ENCODE data around the gene DEPP1.
"Not testable (repeated sequence)": the region's sequence is repeated elsewhere in the genome, so short reads cannot be mapped to it uniquely, and the experiment has no call there.

Gene DEPP1, protein sequence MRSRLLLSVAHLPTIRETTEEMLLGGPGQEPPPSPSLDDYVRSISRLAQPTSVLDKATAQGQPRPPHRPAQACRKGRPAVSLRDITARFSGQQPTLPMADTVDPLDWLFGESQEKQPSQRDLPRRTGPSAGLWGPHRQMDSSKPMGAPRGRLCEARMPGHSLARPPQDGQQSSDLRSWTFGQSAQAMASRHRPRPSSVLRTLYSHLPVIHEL

DNA sequence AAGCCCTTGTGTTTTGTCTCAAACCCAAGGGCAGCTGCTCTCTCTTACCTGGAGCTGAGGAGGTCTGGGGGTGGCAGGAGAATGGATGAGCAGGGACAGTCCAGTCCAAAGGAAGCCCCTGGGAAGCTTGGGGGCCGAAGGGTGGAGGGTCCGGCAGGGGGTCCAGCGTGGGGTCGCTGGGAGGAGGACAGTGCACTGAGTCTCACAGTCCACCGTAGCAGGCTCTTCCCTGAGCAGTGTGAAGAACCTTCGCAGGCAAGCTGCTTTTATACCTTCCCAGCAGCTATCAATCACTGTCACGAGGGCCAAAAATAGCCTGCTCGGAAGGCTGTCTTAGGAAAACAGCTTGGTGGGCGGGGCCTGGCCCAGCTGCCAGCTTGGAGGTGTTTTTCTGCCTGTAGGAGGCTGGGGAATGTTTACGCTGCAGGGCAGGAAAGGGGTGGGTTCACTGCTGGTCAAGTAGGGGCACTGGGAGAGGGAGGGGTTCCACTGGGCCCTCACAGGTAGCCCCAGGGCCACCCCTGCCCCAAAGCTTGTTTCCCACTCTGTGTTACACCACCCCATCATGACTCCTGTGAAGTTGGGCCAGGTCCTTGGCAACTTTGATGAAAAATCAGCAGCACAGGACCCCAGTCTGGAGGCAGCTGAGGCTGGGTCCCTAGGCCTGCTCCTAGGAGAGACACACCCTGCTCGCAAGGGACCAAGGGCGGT, at the start of gene DEPP1:
TSS of gene DEPP1 (minus strand) at position 240 of the 711 bp plus-strand sequence. CDS start 779 bp downstream, outside the sequence.
- peak; percentile 88 for DNase-seq

DNA sequence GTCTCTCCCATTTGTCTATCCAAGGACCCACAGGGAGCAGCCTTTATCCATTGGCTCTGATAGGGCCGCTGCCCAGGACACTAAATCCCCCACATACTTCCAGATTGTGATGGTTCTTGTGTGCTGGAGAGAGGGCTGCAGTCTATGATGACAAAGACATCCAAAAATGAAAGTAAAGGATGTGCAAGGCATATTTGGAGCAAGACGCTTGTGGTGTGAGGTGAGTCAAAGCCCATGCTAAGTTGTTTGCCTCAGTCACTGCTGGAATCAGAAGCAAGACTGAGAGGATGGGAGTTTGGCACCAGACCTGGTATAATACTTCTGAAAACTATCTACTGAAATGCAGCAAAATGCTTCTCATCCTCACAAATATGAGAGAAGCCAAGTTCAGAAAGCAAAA, 44.8 kb upstream of the DEPP1 start:
- DNase-seq, result no peak

DNA sequence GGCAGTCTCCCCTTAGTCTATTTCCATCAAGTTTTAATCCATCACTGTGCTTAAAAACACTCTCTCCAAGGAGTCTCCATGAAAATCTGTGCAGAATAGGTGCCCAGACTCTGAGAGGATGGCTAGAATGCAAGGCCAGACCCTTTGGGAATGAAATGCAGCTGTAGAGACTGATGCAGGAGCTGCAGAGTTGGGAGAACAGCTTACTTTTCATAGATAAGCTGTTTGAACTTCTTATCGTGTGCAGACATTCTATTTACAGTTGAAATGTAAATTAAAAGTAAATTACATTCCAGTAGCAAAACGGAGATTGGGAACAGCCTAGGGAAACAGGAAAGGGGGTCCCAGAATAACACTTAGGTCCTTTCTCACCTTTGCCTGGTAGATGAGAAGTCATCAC, 37.0 kb upstream of the DEPP1 start:
- no peak for DNase-seq

DNA sequence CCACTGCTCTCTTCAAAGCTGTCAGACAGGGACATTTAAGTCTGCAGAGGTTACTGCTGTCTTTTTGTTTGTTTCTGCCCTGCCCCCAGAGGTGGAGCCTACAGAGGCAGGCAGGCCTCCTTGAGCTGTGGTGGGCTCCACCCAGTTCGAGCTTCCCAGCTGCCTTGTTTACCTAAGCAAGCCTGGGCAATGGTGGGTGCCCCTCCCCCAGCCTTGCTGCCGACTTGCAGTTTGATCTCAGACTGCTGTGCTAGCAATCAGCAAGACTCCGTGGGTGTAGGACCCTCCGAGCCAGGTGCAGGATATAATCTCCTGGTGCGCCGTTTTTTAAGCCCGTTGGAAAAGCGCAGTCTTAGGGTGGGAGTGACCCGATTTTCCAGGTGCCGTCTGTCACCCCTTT, 35.9 kb upstream of the DEPP1 start:
- DNase-seq, result not testable (repeated sequence)

DNA sequence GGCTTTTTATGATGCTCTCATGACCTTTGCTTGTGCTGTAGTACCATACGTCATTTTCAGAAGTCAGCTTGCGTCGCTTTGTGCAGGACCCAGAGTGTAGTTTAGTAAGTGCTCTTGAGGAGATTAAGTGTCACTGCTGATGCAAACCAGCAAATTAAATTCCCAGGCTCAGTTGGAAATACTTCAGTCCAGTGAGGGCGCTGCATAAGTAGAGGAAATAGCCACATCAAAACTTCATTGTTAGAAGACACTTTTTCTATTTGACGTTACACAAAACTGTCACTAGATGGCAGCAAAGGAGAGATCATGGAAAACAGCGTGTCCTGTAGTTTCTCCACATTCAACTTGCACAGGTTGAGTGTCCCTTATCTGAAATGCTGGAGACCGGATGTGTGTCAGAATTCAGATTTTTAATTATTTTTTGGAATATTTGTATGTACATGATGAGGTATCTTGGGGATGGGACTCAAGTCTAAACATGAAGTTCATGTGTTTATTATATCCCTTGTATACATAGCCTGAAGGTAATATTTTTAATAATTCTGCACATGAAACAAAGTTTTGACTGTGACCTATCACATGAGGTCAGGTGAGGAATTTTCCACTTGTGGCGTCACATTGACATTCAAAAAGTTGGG, 30.0 kb upstream of the DEPP1 start:
- DNase-seq, result peak; percentile 43

DNA sequence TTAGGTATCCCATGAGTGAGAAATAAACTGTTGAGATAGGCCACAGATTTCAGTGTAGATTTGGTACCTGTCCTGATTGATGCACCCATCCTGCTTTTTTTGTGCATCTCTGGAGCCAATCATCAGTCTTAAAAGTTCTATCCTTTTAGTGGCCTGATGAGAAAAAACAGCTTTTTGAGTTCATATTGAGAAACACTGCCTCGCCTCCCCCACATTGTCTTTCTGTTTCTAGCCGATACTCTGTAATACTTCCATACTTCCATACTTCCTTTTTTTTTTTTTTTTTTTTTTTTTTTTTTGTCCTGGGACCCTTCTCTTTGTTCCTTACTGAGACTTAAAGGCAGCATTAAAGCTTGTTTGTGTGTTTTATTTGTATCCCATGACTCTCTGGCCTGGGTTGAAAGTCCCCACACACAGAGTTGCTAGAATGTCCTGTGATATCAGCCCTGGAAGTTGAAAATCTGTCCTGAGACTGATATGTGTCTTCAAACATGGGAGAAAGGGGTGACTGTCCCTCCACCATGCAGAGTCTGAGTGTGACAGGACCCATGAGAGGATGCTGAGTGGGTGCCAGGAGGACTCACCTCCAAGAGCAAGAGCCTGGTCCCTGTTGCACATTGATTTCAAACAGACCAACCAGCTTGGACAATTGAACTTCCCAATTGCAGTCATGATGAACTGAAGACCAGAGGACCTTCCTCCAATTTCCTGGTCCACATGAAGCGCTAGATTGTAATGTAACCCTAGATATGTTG, 27.8 kb upstream of the DEPP1 start:
- no peak for DNase-seq

DNA sequence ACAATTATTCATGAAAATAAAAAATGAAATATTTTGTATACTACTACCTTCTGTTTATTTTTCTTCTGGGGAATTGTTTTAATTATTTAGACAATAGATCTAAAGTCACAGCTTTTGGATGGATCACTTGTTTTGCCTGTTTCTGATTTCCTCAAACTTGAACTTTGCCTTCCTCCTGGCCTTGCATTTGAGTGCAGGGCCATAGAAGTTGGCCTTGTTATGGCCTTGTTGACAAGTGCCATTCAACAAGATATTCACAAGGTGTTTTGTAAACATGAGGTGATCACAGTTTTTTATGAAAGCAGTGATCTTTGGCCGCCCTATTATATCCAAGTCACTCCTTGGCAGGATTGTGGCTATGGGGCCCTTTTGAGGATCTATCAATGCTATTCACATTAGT, 26.7 kb upstream of the DEPP1 start:
- DNase-seq, result no peak

DNA sequence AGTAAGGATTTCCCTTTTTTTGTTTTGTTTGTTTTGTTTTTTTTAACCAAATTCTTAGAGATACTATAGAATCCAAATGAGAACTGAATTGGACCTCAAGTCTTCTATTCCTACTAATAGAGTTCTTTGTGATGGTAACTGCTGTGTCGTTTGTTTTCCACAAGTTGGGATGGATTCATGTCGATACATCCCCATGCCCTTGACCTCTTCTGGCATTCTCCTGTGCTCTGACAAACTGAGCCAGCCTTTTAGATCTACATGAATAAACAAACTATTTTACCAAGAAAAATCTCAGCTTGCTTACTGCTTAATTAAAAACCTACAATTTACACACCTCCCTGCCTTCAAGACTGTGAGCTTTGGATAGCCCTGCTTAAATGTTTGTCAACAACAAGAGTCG, 26.1 kb upstream of the DEPP1 start:
- no peak for DNase-seq

DNA sequence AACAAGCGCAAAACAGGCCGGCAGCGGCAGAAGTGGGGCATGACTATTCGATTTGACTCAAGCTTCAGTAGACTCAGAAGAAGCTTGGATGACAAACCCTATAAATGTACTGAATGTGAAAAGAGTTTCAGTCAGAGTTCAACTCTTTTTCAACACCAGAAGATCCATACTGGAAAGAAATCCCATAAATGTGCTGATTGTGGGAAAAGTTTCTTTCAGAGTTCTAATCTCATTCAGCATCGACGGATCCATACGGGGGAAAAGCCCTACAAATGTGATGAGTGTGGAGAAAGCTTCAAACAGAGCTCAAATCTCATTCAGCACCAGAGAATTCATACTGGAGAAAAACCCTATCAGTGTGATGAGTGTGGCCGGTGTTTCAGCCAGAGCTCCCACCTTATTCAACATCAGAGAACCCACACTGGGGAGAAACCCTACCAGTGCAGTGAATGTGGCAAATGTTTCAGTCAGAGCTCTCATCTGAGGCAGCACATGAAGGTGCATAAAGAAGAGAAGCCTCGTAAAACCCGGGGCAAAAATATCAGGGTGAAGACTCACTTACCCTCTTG, 24.9 kb upstream of the DEPP1 start:
- DNase-seq, result no peak

DNA sequence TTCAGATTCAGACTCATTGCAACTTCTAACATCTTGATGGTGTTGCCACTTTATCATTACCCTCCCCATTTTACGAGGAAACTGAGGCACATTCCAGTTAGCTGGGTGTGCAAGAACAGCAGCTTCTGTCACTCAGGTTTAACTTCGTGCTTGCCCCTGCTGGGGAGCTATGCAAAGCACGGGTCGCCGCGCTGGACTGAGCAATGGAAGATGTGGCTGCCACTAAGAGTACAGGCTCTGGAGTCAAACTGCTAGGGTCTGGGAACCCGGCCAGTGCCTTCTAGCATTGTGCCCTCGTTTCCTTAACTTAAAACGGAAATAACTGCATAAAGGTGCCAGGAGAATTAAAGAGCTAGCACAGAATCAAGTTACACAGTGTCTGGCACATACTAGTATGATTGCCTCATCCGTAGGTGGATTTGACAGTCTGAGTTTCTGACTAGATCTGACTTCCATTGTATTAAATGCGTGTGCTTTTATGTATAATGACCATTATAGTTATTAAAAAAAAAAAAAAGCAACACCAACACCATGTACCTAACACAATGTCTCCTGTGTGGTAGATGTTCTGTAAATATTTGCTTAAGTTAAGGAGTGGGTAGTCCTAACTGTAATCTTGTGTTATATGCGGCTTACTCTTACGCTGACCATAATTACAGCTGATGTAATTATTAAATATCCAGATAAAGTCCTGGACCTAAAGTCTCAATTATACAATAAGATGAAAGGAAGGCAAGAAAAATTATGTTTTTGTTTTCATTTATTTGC, 23.0 kb upstream of the DEPP1 start:
- DNase-seq, result peak; percentile 79

DNA sequence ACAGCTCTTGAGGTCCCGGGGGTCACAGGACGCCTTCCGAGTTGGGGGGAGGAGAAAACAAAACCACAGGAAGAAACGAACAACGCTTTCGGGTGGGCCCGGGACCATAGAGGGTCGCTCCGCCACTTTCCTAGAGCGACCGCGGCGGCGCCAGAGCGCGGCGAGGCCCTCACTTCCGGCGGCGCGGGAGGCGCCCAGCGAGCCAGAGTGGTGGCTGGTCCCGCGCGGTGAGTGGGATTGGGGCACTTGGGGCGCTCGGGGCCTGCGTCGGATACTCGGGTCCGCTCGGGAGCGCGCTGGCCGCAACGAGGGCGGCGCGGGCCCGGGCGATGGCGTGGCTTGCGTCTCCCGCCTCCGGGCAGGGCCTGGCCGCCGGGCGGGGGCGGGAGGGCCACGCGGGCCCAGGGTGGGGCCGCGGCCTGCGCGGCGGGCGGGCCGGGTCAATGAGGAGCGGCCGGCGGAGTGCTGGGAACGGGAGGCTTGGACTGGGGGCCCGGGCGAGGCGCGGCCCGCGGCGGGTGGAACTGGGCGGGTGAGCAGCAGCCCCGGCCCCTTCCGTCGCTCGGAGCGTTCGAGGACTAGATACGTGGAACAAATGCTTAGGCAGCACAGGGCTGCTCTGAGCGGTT, 22.3 kb upstream of the DEPP1 start, which contains the start of gene ZNF22:
TSS of gene ZNF22 (plus strand) at position 172 of the 629 bp plus-strand sequence. CDS start 2,446 bp downstream, outside the sequence.
- DNase-seq, result peak; percentile 90

DNA sequence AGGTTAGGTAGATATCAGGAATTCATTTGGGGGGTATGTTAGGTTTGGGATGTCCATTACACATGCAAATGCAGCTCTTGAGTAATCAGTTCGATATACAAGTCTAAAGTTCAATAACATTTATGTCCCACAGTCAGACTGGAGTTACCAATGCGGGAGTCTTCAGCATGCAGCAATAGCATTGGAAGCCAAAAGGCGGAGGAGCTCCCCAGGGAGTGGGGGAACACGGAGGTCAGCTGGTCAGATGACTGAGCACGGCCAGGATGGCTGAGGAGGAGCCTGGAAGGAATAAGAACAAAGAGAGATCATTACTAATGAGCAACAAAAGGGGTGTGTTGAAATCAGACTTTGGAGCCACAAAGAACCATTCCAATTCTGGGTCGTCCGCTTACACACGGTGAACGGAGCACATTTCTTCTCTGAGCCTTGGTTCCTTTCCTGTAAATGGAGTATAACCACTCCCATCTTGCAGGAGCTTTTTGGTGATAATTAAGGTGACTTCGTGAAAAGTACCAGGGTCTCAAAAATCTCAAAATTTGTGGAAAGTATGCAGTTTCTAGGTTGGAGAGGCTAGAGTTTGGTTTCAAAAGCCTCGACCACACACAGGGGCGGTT, 21.6 kb upstream of the DEPP1 start:
- peak; percentile 61 for DNase-seq

DNA sequence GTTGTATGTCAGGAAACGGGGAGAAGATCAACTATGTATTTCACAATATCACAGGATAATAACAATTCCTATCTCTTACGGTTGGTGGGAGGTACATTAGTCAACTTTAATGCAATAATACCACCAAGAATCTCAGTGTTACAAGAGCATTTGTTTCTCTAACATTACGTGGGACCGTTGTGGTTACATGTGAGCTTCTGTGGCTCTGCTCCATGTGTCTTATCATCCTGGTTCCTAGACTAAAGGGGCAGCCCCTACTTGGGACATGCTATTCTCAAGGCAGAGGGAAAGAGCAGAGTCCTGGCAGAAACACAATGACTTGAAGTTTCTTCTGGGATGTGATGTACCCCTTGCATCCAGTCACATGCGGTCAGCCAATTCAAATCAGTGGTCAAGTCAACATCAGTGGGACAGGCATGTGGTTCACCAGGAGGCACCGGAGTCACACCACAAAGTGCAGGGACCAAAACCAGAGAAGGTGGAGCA, 19.6 kb upstream of the DEPP1 start:
- peak; percentile 34 for DNase-seq

DNA sequence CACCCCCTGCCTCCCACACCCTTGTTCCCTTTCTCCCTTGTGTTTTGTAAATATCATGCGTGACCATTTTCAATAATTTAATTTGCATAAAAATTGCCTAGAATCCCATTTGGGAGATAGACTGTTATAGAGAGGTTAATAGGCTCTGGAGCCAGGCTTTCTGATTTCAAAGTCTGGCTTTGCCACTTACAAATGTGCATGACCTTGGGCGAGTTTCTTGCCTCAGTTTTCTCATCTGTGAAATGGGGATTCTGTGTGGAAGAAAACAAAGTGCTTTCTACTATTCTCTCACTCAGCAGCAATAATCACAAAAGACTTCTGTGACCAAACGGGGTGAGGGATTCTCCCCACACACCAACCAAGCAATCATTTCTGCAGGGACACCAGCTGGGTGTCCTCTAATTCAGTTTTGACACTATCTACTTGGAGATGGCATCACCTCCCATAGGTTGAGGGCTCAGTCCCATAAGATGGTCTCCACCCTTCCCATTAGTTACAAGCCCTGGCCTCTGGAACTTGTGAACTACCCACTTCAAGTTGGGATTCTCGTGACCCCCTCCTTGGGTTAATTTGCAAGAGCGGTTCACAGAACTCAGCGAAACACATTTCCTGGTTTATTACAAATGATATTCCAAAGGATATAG, 18.6 kb upstream of the DEPP1 start:
- no peak for DNase-seq

DNA sequence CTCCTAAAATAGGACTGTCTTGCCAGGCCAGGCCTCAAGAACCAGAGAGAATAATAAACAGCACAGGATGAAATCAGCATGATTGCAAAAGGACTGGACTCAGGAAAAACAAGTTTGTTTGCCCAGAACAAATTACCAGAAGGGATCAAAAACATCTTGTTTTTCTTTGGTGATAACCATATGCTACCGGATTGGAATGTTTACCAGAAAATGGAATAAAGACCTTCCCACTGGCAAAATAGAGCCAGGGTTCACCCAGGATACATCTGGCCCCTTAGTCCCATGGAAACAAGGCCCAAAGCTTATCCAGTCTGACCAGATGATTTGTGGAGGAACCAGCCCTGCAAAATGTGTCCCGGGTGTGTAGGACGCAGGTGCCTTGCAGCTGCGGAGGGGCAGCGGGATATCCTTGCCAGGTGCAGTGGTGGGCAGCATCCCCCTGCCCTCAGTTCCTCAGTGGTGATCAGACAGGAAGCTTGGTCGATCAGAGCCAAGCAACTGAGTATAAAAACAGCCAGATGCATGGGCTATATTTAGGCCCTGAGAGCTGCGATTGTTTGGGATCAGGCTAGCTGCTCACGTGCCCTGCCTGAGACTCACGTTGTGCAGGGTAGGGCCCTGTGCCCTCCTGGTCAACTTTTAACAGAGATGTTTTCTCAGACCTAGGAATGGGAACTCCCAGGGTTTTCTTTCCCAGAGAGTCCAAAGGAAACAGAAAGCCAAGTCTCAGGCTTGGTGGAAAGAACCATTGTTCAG, 17.5 kb upstream of the DEPP1 start:
- peak; percentile 49 for DNase-seq

DNA sequence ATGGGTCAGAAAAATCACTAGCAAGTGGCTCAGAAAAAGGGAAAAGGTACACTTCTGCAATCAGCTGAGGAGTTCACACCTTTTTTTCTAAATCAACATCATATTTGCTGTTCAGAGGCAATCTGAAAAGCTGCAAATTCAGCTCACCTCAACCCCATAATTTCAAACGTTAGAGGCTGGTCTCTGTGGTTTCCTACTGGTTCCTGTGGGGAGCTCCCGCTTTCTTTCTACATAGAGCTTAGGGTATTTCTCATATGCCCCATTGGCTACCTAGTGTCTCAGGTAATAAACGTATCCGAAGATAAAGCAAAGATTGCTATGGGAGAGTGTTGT, 16.9 kb upstream of the DEPP1 start:
- no peak for DNase-seq

DNA sequence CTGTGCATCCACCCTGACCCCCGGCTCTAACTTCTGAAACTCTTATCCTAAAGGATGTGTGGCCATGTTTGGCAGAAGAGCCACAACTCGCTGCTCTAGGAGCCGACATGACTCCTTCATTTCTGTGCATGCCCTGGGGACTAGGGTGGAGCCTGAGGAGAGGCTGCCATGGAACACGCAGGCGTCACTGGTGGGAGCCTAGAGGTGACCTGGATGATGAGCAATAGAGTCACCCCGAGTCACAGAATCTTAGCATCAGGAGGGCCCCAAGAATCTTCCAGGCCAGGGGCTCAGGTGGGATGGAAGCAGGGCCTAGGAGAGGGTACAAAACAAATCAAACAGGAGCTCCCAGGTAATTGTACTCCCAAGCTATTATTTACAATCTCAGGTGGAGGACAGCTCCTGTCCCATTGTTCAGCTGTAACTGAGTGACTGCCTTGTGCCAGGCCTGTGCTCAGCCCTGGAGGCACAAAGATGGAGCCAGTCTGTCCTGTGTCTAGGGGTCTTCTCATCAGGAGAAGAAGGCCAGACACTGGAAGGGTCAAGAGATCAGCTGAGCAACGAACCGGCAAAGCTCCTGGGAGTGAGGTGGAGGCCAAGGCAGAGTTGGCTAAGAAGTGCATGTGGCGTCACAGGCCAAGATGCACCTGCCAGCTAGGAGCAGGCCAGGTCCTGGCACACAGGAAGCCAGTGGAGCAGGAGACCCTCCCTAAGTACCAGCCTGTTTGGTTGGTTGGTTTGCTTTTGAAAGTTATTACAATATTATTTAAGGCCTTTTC, 16.3 kb upstream of the DEPP1 start:
- no peak for DNase-seq

DNA sequence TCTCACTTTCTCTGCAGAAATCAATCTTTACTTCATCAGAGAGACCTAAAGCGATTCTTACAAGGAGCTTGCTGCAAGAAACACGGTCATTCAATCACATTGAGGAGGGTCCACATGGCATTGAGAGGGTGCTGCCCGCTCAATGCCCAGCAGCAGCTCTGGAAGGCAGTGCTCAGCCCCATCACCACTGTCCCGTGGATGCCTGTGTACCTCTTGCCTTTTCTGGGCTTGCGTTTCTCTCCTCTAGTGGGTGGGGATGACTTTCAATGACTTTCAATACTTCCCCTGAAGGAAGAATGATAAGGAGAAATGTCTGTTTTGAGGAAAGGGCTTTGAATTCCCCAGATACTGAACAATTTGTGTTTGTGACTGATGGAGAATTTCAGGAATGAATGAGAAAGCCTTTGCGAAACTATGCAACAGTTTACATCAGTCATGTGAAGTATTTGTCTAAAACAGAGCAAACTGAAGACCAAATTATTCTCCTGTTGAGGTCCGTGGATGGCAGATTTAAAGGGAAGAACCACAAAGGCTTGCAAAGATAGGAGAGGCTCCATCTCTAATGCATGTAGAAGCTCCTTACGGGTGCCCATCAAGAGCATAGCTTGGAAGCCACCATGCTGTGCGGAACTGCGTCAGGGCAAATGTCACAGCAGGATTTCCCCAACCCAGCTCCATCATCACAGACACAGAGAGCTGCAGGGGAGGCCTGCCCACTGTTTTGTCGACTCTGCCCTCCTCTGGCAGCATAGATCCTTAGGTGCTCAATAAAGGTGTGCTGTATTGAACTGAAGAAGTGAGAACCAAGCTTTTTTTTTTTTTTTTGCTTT, 15.5 kb upstream of the DEPP1 start:
- DNase-seq, result no peak
